GM12892 (cell line): ENCODE data around the gene BPIFB4.

Experiments
- POLR2A ChIP-seq: IDR thresholded peaks from 2 replicates; pipeline ENCODE4 v1.6.1; 2011; ENCODE audit warnings: low read depth, low read length, control low read depth
- POLR2AphosphoS5 ChIP-seq: IDR thresholded peaks from 2 replicates; pipeline ENCODE4 v1.6.1; 2011; ENCODE audit warnings: low read depth, low read length, control low read depth
- TAF1 ChIP-seq: IDR thresholded peaks from 2 replicates; pipeline ENCODE4 v1.6.1; 2011; ENCODE audit warnings: low read depth, mild to moderate bottlenecking, control low read depth, low read length, borderline replicate concordance

DNA sequence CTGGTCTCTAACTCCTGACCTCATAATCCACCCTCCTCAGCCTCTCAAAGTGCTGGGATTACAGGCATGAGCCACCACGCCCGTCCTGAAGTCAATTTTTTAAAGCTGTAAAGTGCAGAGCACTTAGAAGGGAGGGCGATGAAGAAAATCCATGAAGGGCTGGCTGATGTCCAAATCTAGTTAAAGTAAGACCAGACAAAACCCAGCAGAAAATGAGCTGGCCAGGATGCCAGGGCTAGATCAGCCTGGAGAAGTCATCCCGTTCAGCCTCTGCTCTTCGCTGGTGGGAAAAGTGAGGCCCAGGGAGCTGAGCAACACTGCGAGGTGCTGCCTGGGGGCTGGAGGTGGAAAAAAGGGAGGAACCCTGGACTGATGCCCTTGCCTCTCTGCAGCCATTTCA lies 3.1 kb downstream of the BPIFB4 start:
- TF ChIP-seq POLR2A (no peak), POLR2AphosphoS5 (no peak), TAF1 (no peak)
